Esophagus squamous epithelium (tissue), 4 donors: ENCODE results near the gene CLBA1.

ENCODE experiments used
- POLR2A ChIP-seq, 4 donors: fragments of 450-650 bp; IDR thresholded peaks; one replicate each; pipeline ENCODE4 v1.6.1; 2017; ENCODE audit warnings: antibody characterized with exemption in 4 of 4, mild to moderate bottlenecking in 4 of 4, moderate library complexity in 3 of 4
- TF ChIP-seq, protein P1 (sequence below), 6 experiments: fragments of 450-650 bp in 4 of 6; fragments of 200-600 bp in 2 of 6; sonication (generic) in 2 of 6; IDR thresholded peaks; one replicate each; pipeline ENCODE4 v1.5.1; 2016 to 2019; ENCODE audit warnings: antibody characterized with exemption in 6 of 6, mild to moderate bottlenecking in 4 of 6, moderate library complexity in 4 of 6

DNA sequence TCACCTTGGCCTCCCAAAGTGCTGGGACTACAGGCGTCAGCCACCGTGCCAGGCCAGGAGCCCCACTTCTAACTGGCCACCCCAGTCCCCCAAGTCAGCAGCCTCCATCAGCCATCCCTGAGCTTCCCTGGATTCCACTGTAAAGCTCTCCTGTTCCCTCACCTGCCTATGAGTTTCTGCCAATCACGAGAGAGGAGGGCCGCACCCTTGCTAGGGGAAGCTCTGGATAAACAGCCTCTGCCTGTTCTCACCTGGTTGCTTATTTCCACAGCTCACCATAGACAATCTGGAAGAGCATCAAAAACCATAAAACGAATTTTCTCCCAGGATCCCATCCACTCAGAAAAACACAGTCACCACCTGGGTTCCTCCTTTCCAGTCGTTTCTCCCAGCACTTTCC lies 30.3 kb downstream of the CLBA1 start:
- TF ChIP-seq, protein P1, sequence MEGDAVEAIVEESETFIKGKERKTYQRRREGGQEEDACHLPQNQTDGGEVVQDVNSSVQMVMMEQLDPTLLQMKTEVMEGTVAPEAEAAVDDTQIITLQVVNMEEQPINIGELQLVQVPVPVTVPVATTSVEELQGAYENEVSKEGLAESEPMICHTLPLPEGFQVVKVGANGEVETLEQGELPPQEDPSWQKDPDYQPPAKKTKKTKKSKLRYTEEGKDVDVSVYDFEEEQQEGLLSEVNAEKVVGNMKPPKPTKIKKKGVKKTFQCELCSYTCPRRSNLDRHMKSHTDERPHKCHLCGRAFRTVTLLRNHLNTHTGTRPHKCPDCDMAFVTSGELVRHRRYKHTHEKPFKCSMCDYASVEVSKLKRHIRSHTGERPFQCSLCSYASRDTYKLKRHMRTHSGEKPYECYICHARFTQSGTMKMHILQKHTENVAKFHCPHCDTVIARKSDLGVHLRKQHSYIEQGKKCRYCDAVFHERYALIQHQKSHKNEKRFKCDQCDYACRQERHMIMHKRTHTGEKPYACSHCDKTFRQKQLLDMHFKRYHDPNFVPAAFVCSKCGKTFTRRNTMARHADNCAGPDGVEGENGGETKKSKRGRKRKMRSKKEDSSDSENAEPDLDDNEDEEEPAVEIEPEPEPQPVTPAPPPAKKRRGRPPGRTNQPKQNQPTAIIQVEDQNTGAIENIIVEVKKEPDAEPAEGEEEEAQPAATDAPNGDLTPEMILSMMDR (IDR thresholded peaks at IDR 0.05): no peak
- no peak for TF ChIP-seq POLR2A (IDR thresholded peaks at IDR 0.05)
